Thymus (tissue), 2 donors: ENCODE data around the gene TNFSF10. TPM values are rescaled to one million over a fixed set of nuclear protein-coding genes. Genes with fewer than 3 reads are reported as not detected.

Experiments
- polyA plus RNA-seq: library from polyadenylated mRNA; stranded (reverse); fragments of 200-250 nt; gene quantifications from one replicate; pipeline ENCODE4 v1.2.3, GENCODE V29; 2013
- total RNA-seq: library from RNA; stranded (reverse); fragments of 120-200 nt; gene quantifications from one replicate; pipeline ENCODE4 v1.2.4, GENCODE V29; 2013
- donor health status: healthy.

Gene TNFSF10
- total and polyA plus RNA-seq, 2 donors = 36.9 to 38.4 TPM

Other genes starting within 250 kb of the TNFSF10 start
- not detected for gene GHSR, start 75.0 kb downstream of the TNFSF10 start, total RNA-seq
- gene GHSR, start 75.0 kb downstream of the TNFSF10 start, polyA plus RNA-seq = not detected
- 3.0 TPM for gene NCEH1, start 187.6 kb upstream of the TNFSF10 start, total RNA-seq
- 4.4 TPM for gene NCEH1, start 187.6 kb upstream of the TNFSF10 start, polyA plus RNA-seq
- gene ECT2, start 227.3 kb upstream of the TNFSF10 start, total RNA-seq = 39.0 TPM
- 7.9 TPM for gene ECT2, start 227.3 kb upstream of the TNFSF10 start, polyA plus RNA-seq